NCI-H2196 treated with DMSO at 0.1 percent for 48 hours (cell line): ENCODE results near the gene LUZP2.

Experiments
- DNase-seq: peaks from one replicate; lab custom pipeline; 2025; ENCODE audit not compliant: unreplicated experiment; lab: John Stamatoyannopoulos, UW

The LUZP2 gene

DNA sequence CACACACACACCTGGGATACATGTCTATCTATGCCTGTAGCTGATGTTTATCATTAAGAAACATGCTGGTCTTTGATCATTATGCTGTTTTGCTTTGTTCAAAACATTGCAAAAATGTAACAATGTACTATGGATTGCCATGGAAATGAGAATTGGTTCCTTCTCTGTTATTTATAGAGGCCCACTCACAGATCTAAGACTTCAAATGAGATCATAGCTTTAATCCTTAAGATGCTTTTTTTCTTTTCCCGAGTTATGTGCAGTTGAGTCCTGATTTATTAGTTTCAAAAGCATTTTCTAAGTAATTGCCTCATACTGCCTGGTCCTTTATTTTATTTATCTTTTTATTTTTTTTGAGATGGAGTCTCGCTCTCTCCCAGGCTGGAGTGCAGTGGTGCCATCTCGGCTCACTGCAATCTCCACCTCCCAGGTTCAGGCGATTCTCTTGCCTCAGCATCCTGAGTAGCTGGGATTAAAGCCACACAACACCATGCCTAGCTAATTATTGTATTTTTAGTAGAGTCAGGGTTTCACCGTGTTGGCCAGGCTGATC lies 131.4 kb downstream of the LUZP2 start:
- no peak for DNase-seq

DNA sequence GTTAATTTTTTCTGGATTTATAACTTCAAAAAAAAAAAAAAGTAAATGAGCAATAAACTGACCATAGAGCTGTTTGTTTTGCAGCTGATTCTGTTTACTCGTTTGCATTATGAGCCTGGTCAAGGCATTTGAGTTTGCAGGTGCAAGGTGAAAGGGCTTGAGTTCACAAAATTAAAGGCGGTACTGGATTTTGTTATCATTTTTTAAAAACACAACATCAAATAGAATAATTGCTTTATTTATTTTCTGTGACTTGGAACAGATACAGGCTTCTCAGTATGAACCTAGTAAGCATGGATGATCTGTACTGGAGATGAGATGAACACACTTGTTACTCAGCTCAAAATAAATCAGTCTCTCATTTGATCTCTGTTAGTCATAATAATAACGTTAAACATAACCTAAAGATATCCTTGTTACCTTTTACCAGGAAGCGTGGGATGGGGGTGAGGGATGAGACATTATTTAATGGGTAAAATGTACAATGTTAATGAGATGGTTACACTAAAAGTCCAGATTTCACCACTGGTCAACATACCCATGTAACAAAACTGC lies 137.8 kb downstream of the LUZP2 start:
- DNase-seq = no peak

DNA sequence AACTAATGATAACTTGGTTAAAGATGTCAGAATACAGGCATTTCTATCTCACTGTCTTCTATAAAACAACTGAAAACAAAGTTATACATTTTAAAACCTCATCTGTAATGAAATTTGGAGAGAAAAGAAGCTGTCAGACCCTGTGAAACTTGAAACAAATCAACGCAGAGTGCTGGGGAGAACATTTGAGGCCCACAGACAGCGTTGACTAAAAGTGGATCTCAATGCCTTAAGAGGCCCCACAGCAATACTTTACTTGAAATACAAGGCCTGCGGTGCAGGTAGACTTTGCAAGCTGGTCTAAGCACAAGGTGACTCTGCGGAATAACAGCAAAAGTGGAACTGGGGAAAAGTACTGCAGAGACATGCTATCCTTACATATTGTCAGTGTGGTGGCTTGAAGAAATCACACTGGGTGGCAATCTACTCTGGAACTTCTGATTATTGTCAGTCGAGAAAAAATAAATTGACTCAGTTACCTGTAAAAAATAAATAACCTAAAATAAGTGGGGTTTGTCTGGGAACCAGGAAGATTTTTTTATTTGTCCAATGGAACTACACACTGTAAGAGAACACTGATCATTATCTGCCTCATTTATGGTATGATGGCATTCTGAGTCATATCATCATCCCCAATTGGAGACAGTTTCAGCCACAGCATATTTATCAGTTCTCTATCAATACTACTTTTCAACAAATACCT lies 138.9 kb downstream of the LUZP2 start:
- DNase-seq = no peak

DNA sequence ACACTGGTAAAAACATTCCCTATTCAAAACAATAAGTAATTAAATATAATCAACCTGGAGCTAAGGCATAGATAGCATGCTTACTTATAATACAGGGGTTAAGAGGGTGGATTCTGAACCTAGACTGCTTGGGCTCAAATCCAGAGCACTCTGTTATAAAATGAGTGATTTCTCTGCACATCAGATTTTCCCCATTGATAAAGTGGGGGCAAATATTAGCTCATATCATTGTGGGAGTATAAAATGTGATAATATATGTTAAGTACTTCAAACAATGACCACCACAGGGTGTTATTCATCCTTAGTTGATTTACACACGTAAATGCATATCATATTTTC lies 139.4 kb downstream of the LUZP2 start:
- DNase-seq = no peak

DNA sequence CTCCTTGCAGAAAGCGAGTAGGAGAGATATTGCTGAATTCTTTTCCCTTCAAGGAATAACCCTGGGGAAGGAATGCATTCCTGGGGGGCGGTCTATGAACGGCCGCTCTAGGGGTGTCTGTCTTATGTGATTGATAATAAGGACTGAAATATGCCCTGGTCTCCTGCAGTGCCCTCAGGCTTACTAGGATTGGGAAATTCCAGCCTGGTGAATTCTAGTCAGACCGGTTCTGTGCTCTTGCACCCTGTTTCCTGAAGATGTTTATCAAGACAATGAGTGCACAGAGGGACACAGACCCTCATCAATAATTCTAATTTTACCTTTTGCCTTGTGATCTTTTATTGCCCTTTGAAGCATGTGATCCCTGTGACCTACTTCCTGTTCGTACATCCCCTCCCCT lies 140.7 kb downstream of the LUZP2 start:
- no peak for DNase-seq

DNA sequence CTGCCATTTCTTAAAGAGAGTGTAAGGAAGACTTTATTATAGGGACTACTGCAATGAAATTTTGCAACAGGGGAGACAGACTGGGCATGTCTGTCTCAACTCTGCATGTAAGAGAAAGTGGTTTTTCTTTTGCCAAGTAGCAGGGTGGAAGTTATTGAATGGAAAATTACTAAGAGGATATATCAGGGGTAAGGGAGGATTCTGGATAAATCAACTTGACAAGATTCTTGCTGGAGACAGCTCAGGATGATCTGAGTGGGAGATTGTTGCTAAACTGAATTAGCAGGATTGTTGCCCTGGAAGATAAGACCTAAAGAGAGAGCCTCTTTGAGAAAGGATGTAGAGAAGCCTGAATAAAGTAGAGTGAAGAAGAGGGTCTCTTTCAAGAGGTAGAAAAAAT lies 145.8 kb downstream of the LUZP2 start:
- DNase-seq = no peak

DNA sequence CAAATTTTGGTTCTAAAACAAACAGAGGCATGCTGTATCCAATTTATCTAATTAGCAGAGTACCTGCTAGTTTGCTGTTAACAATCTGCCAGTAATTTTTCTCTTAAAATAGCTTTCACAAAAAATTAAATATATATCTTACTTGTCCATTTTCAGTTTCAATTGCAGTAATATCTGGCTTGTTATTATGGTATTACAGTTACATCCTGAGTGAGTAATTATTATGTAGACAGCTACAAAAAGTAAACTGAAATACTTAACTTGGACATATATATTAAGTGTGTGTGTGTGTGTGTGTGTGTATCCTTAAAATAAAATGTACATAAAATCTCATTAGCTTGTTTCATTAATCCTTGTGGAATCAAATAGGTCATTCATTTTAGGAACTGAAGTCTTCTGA lies 148.7 kb downstream of the LUZP2 start:
- no peak for DNase-seq

DNA sequence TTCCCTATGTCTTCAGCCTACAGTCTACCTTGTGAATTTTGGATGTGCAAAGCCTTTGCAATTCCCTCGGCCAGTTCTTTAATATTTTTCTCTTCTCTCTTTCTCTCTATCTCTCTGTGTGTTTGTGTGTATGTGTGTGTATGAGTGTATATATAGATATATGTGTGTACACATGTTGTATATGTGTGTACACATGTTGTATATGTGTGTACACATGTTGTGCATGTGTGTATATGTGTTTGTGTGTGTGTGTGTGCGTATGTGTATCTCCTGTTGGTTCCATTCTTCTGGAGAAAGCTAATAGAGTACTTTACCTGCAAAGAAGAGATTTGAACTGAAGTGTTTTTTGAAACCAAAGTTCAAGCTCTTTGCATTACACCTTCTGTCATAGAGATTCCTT lies 155.0 kb downstream of the LUZP2 start:
- no peak for DNase-seq

DNA sequence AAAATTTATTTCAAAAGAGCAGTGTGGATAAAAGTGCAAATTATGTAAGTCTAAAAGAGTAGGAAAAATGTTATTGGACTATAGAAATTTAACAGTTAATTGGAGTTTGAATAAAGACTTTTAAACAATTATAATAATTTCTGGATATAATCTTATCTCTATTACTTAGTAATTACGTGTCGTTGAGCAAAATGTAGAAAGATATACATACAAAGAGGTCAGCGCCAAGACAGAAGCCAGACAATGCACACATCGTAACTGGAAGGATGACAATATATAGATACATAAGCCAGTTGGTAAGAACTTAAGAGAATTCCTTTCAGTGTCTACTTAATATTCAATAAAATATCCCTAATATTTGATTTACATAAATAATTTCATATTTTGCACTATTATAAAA lies 157.0 kb downstream of the LUZP2 start:
- no peak for DNase-seq

DNA sequence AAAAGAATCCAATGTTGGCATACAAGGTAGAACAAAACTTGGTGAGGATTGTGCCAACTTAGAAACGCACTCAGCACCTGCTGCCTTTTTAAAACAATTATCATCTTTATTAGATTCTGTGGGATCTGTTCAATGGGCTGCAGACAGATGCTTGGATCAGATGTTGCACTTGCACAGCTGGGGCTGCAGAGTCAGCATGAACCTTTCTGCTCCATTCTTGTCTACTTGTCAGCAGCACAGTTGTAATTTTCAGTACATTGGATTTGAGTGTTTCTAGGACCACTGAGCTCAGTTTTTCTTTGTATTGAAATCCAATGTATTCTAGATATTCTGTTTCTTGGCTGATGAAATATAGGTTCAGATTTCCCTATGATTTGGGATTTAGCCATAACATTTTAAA lies 164.5 kb downstream of the LUZP2 start:
- DNase-seq = no peak

DNA sequence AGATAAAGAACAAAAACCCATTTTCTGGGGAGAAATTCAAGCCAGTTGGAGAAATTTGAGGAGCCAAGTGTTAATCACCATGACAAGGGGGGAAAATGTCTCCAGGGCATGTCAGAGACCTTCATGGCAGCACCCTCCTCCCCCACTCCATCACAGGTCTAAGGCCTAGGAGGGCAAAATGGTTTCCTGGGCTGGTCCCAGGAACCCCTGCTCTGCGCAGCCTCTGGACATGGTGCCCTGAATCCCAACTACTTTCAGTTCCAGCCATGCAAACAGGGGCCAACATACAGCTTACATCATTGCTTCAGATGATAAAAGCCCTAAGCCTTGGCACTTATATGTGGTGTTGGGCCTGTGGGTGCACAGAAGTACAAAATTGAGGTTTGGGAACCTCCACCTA lies 167.5 kb downstream of the LUZP2 start:
- no peak for DNase-seq

DNA sequence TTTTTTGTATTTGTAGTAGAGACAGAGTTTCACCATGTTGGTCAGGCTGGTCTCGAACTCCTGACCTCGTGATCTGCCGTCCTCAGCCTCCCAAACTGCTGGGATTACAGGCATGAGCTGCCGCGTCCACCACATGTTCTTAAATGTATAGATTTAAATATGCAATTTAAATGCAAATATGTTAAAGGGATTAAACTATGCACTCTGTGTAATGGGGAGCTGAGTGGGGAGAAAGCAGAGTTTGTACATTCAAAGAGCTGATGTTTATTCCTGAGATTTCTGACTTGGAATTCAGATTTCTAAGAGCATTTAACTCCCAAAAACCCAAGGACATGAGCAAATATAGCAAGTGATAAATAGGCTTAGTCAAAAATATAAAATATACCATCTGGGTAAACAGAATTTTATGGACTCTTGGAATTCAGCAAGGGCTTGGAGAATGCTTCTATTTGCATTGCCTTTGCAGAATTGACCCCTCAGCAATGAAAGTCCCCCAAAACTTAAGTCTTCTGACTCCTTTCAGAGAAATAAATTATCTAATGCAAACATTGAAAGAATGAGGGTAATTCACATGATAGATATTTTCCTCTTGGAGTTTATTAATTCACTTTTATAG lies 170.6 kb downstream of the LUZP2 start:
- no peak for DNase-seq

DNA sequence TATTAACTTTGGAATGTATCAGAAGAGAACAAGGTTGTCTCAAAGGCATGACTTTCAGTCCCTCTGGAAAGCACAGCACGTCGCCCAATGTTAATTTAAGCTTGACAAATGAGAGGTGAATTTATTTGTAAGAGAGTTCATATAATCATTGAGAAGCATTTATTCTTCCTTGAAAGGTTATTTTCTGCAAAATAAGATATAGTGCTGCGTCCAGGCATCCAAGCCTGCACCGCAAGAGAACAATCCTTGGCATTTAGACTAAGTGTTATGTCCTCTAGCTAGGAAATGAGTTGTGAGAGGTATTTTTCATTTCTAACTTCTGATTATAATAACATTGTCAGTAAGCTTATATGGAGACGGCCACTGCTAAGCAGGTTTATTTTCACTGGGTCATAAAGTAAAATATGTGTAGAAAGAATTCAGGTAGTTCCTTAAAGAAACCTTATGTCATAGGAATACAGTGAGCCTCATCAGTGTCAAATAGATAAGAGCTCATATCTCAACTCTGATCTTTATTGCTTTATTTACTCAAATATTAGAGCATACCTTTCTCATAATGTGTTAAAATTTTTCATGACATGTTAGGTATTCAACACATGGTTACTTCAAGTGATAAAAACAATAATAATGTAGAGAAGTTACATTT lies 182.0 kb downstream of the LUZP2 start:
- DNase-seq = no peak

DNA sequence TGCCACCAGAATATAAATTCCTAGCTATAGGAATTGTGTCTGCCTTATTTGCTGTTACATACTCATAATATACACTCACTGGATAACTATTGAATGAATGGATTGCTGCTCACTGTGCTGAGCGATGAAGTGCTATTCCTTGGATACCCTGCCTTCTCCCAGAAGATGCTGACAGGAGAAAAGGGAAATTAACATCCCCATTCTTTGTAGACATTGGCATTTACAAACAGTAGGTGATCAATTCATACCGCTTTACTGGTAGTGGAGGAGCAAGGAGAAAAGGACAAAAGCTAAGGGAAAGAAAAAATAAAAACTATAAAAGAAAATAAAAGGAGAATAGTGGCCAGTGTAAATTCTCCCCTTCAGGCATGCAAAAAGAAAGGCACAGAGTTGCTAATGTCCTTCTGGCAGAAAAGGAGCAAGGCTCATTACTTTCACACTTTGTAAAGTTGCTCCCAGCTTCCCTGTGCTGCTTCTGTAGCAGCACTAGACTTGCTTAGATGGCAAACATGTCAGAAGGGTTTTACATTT lies 183.0 kb downstream of the LUZP2 start:
- no peak for DNase-seq

DNA sequence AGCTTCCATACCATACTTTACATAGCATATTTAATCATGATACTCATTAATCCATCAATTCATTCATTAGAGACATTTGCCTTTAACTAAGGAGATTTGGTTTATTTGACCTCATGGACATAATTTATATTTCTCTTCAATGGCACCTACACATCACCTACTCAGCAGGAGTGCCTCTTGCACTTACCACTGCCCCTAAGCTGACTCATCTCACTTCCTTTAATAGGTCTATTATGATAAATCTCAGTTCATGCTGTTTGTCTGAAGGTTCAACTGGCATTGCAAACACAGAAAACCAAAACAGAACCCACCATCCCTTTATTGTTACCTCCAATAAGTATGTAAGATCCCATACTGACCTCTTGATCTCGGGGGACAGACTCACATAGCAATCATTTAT lies 186.7 kb downstream of the LUZP2 start:
- no peak for DNase-seq

DNA sequence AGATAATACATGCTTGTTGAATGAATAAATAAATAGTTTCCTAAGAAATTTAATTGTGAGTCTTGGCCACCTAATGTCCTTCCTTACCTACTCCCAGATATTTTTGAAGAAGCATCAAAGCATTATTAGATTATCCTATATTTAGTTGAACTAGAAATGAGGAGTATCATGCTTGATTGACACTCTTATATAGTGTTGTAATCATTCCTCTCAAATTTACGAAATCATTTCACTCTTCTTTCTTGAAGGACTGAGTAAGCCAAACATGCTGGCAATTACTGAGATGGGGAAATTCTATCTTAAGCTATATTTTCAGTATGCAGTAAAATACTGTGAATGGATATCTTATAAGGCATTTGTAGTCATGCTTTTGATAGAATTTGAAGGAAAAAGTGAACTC lies 189.0 kb downstream of the LUZP2 start:
- DNase-seq = no peak

DNA sequence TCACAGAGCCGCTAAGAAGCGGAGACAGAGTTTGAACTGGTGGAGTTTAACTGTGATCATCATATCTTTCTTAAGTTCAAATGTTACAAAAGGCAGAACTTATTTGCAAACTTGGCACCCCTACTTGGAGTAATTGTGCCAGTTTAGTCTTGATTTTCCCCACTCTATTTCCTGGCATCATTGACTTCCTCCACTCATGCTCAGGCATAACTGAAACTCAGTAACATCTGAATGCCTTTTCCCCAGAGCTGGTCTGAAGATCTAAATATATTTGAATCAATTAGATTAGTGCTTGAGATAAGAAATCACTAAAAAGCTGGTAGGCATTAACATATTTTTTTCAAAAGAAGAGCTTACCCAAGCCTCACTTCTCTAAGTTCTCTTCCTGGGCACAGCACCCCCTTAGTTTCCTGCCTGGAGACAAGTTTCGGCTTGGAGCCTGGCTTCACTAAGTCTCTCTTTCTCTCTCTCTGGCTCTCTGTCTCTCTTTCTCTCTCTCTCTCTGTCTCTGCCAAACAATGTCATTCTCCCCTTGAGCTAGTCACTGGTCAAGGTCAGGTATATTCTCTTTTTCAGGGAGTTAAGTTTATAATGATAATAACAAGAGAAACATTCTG lies 190.8 kb downstream of the LUZP2 start:
- DNase-seq = no peak

DNA sequence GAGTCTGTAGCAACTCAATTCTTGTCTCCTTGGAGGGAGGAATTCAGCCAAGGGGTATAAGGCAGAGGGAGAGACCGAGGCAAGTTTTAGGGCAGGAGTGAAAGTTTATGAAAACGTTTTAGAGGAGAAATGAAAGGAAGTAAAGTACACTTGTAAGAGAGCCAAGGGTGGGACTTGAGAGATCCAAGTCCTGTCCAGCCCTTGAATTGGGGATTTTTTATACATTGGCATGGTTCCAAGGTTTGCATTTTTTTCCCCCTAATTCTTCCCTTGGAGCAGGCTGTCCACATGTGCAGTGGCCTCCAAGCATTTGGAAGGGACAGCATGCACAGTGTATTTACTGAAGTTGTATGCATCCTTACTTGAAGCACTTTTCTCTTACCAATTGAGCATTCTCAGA lies 192.1 kb downstream of the LUZP2 start:
- DNase-seq = no peak

DNA sequence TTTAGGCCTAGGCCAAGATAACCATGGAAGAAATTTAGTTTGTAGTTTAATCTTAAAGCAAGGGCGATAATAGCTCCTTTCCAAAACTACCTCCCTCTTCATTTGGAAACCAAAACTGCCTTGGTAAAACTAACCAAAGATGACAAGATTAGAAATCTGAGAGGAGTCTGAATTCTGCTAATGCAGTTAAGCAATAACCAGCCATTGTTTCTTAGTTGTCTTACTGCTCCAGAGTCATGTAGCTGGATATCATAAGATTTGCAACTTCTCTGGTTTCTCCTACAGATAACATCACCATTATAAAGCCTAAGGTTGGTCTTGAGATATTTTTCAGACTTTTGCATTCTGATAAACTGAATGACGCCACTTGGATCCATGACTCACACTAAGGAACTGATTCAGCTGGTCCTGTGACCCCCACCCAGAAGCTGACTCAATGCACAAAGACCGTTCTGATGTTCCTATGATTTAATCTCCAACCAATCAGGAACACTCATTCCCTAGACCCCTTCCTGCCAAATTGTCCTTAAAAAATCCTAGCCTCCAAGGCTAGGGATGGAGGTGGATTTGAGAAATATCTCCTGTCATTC lies 200.8 kb downstream of the LUZP2 start:
- DNase-seq = no peak

DNA sequence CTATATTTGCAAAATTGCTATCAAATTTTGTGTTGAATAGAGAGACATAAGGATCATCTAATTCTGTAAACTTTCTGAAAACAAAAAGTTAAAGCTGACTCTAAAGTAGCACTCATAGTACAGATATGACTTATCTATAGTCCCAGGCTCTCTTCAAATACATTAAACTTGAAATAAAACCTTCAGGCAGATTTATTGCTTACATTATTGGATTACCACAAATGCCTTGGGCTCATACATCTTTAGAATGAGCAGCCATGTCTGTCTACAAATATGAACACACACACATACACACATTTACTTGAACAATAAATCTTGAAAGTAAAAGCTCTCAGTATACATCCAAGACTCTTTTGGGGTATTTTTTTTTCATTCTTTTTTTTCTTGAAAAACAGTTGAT lies 207.9 kb downstream of the LUZP2 start:
- DNase-seq = no peak

DNA sequence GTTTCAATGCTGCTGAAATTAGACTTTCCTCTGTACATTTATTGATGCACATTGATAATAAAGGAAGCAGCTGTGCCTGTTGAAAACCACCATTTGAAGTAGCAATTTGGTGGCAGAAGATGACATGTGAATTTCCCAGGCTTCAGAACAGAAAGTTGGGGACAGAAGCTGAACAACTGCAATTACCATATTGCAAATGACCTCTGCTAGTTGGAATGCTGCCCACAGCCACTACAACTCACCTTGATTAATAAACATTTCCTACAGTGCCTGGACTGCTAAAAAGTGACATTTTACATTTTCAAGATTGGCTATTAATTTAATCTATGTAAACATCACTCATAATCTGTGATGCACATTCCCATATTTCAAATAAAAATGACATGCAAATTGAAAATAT lies 208.6 kb downstream of the LUZP2 start:
- DNase-seq = no peak
